K562 (cell line): Measurements from ENCODE around the gene RPF1. TPM values are rescaled to one million over a fixed set of nuclear protein-coding genes. Genes with fewer than 3 reads are reported as not detected.

Source experiments
- ADNP ChIP-seq: fragments of 200-800 bp; sonication (Bioruptor generic); IDR thresholded peaks from 2 replicates; pipeline ENCODE4 v1.6.1; 2016; ENCODE audit warnings: missing genetic modification characterization, missing compliant biosample characterization
- BHLHE40 ChIP-seq: IDR thresholded peaks from 2 replicates; pipeline ENCODE4 v1.6.1; 2011; ENCODE audit warnings: low read length, improper control_type of control experiment
- DNMT1 ChIP-seq: fragments of 450-650 bp; IDR thresholded peaks from 2 replicates; pipeline ENCODE4 v1.6.1; 2016; ENCODE audit warnings: antibody characterized with exemption, mild to moderate bottlenecking
- HMBOX1 ChIP-seq: sonication (generic); IDR thresholded peaks from 2 replicates; pipeline ENCODE4 v1.6.1; 2016
- KLF6 ChIP-seq: fragments of 250-450 bp; sonication (Bioruptor Pico); IDR thresholded peaks from 2 replicates; pipeline ENCODE4 v1.4.0; 2020; ENCODE audit warnings: mild to moderate bottlenecking, moderate library complexity, borderline replicate concordance
- MYBL2 ChIP-seq, 2 experiments: fragments of 450-650 bp in 1 of 2; sonication (generic) in 1 of 2; formaldehyde crosslinking in 1 of 2; IDR thresholded peaks; 2 replicates each; pipeline versions ENCODE4 v1.6.1 to v1.8.1; 2017 to 2022; ENCODE audit warnings: borderline replicate concordance in 1 of 2, inconsistent platforms in 1 of 2, low read depth in 1 of 2, mild to moderate bottlenecking in 1 of 2, missing genetic modification reagents in 1 of 2, moderate library complexity in 1 of 2
- NCOA6 ChIP-seq: fragments of 450-650 bp; IDR thresholded peaks from 2 replicates; pipeline ENCODE4 v1.6.1; 2017; ENCODE audit warnings: mild to moderate bottlenecking
- PCBP1 ChIP-seq: fragments of 200-400 bp; formaldehyde crosslinking; IDR thresholded peaks from 2 replicates; pipeline ENCODE4 v1.6.1; 2018; ENCODE audit warnings: mild to moderate bottlenecking, low read depth, low read length; ENCODE audit not compliant: poor library complexity, severe bottlenecking
- STAT5A ChIP-seq: IDR thresholded peaks from 2 replicates; pipeline ENCODE4 v1.6.1; 2012; ENCODE audit warnings: low read length, inconsistent platforms, borderline replicate concordance
- polyA plus RNA-seq, 8 experiments: library from polyadenylated mRNA; depleted of rRNA in 4 of 8; stranded (reverse) in 5 of 8; unstranded in 3 of 8; fragments of >200 nt; fragmentation: Nextera tagmentation in 2 of 8; fragmentation: Illumina TruSeq in 1 of 8; extraction: Ambion mirVana in 2 of 8; extraction: Trizol in 1 of 8; gene quantifications; 2 replicates each; pipeline versions ENCODE4 v1.2.1 to v1.2.3, GENCODE V29; 2011 to 2014; ENCODE audit warnings: inconsistent platforms in 1 of 8, missing spikeins in 1 of 8
- total RNA-seq, 7 experiments: library from RNA; depleted of rRNA in 6 of 7; stranded (reverse); fragments of >200 nt in 6 of 7; fragmentation: Illumina TruSeq in 2 of 7; extraction: Trizol in 2 of 7; gene quantifications; 2 replicates each; pipeline versions ENCODE4 v1.2.1 to v1.2.3, GENCODE V29; 2011 to 2021; ENCODE audit warnings: low replicate concordance in 1 of 7
- TF ChIP-seq, protein P1 (sequence below): fragments of 450-650 bp; IDR thresholded peaks from 2 replicates; pipeline ENCODE4 v1.7.1; 2018; ENCODE audit warnings: mild to moderate bottlenecking, low read depth; ENCODE audit not compliant: partially characterized antibody
- TF ChIP-seq, protein P2 (sequence below): sonication (generic); formaldehyde crosslinking; IDR thresholded peaks from 2 replicates; pipeline ENCODE4 v1.8.1; 2022; ENCODE audit warnings: missing genetic modification reagents

The RPF1 gene
- total and polyA plus RNA-seq, 9 of the 15 experiments (the other 6 are each of a cell fraction or from before 2014, with no cell fraction given) = 52.4 to 156 (median 90.2) TPM

- TF ChIP-seq, protein P1, sequence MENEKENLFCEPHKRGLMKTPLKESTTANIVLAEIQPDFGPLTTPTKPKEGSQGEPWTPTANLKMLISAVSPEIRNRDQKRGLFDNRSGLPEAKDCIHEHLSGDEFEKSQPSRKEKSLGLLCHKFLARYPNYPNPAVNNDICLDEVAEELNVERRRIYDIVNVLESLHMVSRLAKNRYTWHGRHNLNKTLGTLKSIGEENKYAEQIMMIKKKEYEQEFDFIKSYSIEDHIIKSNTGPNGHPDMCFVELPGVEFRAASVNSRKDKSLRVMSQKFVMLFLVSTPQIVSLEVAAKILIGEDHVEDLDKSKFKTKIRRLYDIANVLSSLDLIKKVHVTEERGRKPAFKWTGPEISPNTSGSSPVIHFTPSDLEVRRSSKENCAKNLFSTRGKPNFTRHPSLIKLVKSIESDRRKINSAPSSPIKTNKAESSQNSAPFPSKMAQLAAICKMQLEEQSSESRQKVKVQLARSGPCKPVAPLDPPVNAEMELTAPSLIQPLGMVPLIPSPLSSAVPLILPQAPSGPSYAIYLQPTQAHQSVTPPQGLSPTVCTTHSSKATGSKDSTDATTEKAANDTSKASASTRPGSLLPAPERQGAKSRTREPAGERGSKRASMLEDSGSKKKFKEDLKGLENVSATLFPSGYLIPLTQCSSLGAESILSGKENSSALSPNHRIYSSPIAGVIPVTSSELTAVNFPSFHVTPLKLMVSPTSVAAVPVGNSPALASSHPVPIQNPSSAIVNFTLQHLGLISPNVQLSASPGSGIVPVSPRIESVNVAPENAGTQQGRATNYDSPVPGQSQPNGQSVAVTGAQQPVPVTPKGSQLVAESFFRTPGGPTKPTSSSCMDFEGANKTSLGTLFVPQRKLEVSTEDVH = peak; percentile 43
- TF ChIP-seq HMBOX1 = no peak
- no peak for TF ChIP-seq MYBL2 (IDR thresholded peaks at IDR 0.05; ENCODE audit: low read depth)
- TF ChIP-seq MYBL2 (CRISPR knock-in tag; IDR thresholded peaks at IDR 0.05; ENCODE audit: borderline replicate concordance) = no peak
- TF ChIP-seq PCBP1 = peak; percentile 70
- no peak for TF ChIP-seq NCOA6
- TF ChIP-seq, protein P2, sequence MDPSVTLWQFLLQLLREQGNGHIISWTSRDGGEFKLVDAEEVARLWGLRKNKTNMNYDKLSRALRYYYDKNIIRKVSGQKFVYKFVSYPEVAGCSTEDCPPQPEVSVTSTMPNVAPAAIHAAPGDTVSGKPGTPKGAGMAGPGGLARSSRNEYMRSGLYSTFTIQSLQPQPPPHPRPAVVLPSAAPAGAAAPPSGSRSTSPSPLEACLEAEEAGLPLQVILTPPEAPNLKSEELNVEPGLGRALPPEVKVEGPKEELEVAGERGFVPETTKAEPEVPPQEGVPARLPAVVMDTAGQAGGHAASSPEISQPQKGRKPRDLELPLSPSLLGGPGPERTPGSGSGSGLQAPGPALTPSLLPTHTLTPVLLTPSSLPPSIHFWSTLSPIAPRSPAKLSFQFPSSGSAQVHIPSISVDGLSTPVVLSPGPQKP (CRISPR knock-in tag) = no peak
- peak; percentile 30; the same call in 1 of the 2 replicates for TF ChIP-seq STAT5A
- no peak for TF ChIP-seq ADNP (tag)
- peak; percentile 86 for TF ChIP-seq BHLHE40
- no peak for TF ChIP-seq DNMT1
- TF ChIP-seq KLF6 = peak; percentile 12; the same call in 1 of the 2 replicates
These were observed 27.1 kb downstream of the RPF1 start, which contains the start of the genes GNG5 and SPATA1 (continued) for GRCh38 chr1:84506002-84506728.
